ENCODE data around the gene KIN.

DNA sequence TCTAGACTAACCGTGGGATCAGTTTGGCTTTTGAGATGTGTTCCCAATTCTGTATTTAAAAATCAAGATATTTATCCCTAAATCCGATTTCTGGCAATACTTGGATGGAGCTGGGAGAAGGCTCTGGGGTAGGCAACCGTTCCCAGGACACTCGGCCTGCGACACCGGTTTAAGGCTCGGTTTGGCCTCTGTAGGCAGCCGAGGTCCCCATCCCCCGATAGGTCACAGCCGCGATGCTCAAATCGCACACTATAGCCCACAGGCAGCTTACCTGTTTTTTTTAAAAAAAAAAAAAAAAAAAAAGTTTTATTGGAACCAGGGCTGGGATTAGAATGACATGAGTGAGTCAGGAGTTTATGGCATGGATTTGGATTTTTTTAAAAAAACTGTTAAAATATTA lies 29.8 kb upstream of the KIN start:
- TF ChIP-seq, protein P1, sequence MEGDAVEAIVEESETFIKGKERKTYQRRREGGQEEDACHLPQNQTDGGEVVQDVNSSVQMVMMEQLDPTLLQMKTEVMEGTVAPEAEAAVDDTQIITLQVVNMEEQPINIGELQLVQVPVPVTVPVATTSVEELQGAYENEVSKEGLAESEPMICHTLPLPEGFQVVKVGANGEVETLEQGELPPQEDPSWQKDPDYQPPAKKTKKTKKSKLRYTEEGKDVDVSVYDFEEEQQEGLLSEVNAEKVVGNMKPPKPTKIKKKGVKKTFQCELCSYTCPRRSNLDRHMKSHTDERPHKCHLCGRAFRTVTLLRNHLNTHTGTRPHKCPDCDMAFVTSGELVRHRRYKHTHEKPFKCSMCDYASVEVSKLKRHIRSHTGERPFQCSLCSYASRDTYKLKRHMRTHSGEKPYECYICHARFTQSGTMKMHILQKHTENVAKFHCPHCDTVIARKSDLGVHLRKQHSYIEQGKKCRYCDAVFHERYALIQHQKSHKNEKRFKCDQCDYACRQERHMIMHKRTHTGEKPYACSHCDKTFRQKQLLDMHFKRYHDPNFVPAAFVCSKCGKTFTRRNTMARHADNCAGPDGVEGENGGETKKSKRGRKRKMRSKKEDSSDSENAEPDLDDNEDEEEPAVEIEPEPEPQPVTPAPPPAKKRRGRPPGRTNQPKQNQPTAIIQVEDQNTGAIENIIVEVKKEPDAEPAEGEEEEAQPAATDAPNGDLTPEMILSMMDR (IDR thresholded peaks at IDR 0.05): no peak
- TF ChIP-seq SMC3 (IDR thresholded peaks at IDR 0.05): no peak
- no peak for TF ChIP-seq KDM1A (IDR thresholded peaks at IDR 0.05; ENCODE audit: low read depth)
- TF ChIP-seq POLR2A (IDR thresholded peaks at IDR 0.05; ENCODE audit: low read length): no peak
- TF ChIP-seq, protein P2, sequence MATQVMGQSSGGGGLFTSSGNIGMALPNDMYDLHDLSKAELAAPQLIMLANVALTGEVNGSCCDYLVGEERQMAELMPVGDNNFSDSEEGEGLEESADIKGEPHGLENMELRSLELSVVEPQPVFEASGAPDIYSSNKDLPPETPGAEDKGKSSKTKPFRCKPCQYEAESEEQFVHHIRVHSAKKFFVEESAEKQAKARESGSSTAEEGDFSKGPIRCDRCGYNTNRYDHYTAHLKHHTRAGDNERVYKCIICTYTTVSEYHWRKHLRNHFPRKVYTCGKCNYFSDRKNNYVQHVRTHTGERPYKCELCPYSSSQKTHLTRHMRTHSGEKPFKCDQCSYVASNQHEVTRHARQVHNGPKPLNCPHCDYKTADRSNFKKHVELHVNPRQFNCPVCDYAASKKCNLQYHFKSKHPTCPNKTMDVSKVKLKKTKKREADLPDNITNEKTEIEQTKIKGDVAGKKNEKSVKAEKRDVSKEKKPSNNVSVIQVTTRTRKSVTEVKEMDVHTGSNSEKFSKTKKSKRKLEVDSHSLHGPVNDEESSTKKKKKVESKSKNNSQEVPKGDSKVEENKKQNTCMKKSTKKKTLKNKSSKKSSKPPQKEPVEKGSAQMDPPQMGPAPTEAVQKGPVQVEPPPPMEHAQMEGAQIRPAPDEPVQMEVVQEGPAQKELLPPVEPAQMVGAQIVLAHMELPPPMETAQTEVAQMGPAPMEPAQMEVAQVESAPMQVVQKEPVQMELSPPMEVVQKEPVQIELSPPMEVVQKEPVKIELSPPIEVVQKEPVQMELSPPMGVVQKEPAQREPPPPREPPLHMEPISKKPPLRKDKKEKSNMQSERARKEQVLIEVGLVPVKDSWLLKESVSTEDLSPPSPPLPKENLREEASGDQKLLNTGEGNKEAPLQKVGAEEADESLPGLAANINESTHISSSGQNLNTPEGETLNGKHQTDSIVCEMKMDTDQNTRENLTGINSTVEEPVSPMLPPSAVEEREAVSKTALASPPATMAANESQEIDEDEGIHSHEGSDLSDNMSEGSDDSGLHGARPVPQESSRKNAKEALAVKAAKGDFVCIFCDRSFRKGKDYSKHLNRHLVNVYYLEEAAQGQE (IDR thresholded peaks at IDR 0.05): no peak
- TF ChIP-seq, protein P3, sequence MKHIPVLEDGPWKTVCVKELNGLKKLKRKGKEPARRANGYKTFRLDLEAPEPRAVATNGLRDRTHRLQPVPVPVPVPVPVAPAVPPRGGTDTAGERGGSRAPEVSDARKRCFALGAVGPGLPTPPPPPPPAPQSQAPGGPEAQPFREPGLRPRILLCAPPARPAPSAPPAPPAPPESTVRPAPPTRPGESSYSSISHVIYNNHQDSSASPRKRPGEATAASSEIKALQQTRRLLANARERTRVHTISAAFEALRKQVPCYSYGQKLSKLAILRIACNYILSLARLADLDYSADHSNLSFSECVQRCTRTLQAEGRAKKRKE (CRISPR knock-in tag; IDR thresholded peaks at IDR 0.05; ENCODE audit: low read depth): no peak
- TF ChIP-seq, protein P4, sequence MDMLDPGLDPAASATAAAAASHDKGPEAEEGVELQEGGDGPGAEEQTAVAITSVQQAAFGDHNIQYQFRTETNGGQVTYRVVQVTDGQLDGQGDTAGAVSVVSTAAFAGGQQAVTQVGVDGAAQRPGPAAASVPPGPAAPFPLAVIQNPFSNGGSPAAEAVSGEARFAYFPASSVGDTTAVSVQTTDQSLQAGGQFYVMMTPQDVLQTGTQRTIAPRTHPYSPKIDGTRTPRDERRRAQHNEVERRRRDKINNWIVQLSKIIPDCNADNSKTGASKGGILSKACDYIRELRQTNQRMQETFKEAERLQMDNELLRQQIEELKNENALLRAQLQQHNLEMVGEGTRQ (IDR thresholded peaks at IDR 0.05): no peak
- TF ChIP-seq CHD4 (IDR thresholded peaks at IDR 0.05; ENCODE audit: borderline replicate concordance): no peak
- TF ChIP-seq, protein P5, sequence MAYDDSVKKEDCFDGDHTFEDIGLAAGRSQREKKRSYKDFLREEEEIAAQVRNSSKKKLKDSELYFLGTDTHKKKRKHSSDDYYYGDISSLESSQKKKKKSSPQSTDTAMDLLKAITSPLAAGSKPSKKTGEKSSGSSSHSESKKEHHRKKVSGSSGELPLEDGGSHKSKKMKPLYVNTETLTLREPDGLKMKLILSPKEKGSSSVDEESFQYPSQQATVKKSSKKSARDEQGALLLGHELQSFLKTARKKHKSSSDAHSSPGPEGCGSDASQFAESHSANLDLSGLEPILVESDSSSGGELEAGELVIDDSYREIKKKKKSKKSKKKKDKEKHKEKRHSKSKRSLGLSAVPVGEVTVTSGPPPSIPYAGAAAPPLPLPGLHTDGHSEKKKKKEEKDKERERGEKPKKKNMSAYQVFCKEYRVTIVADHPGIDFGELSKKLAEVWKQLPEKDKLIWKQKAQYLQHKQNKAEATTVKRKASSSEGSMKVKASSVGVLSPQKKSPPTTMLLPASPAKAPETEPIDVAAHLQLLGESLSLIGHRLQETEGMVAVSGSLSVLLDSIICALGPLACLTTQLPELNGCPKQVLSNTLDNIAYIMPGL (CRISPR knock-in tag; IDR thresholded peaks at IDR 0.05; ENCODE audit: borderline replicate concordance): no peak
- no peak for TF ChIP-seq MYC (IDR thresholded peaks at IDR 0.05; ENCODE audit: borderline replicate concordance, low read length)
